ENCODE measurements around the gene YY1.

Gene YY1

GRCh38 chr14:100239211-100239839 is 381 bp downstream of the YY1 start (continued):
- TF ChIP-seq, protein P1, sequence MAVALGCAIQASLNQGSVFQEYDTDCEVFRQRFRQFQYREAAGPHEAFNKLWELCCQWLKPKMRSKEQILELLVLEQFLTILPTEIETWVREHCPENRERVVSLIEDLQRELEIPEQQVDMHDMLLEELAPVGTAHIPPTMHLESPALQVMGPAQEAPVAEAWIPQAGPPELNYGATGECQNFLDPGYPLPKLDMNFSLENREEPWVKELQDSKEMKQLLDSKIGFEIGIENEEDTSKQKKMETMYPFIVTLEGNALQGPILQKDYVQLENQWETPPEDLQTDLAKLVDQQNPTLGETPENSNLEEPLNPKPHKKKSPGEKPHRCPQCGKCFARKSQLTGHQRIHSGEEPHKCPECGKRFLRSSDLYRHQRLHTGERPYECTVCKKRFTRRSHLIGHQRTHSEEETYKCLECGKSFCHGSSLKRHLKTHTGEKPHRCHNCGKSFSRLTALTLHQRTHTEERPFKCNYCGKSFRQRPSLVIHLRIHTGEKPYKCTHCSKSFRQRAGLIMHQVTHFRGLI (tag by site-specific recombination; IDR thresholded peaks at IDR 0.05), result 0 out of 2 replicates have a peak, but pooled peaks have one; percentile 14
- no peak for TF ChIP-seq ZNF558 (tag by site-specific recombination; IDR thresholded peaks at IDR 0.05)
- TF ChIP-seq ZNF530 (tag by site-specific recombination; IDR thresholded peaks at IDR 0.05; ENCODE audit: low read depth), result no peak
- TF ChIP-seq, protein P2, sequence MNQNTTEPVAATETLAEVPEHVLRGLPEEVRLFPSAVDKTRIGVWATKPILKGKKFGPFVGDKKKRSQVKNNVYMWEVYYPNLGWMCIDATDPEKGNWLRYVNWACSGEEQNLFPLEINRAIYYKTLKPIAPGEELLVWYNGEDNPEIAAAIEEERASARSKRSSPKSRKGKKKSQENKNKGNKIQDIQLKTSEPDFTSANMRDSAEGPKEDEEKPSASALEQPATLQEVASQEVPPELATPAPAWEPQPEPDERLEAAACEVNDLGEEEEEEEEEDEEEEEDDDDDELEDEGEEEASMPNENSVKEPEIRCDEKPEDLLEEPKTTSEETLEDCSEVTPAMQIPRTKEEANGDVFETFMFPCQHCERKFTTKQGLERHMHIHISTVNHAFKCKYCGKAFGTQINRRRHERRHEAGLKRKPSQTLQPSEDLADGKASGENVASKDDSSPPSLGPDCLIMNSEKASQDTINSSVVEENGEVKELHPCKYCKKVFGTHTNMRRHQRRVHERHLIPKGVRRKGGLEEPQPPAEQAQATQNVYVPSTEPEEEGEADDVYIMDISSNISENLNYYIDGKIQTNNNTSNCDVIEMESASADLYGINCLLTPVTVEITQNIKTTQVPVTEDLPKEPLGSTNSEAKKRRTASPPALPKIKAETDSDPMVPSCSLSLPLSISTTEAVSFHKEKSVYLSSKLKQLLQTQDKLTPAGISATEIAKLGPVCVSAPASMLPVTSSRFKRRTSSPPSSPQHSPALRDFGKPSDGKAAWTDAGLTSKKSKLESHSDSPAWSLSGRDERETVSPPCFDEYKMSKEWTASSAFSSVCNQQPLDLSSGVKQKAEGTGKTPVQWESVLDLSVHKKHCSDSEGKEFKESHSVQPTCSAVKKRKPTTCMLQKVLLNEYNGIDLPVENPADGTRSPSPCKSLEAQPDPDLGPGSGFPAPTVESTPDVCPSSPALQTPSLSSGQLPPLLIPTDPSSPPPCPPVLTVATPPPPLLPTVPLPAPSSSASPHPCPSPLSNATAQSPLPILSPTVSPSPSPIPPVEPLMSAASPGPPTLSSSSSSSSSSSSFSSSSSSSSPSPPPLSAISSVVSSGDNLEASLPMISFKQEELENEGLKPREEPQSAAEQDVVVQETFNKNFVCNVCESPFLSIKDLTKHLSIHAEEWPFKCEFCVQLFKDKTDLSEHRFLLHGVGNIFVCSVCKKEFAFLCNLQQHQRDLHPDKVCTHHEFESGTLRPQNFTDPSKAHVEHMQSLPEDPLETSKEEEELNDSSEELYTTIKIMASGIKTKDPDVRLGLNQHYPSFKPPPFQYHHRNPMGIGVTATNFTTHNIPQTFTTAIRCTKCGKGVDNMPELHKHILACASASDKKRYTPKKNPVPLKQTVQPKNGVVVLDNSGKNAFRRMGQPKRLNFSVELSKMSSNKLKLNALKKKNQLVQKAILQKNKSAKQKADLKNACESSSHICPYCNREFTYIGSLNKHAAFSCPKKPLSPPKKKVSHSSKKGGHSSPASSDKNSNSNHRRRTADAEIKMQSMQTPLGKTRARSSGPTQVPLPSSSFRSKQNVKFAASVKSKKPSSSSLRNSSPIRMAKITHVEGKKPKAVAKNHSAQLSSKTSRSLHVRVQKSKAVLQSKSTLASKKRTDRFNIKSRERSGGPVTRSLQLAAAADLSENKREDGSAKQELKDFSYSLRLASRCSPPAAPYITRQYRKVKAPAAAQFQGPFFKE (tag by site-specific recombination; IDR thresholded peaks at IDR 0.05; ENCODE audit: borderline replicate concordance), result peak; percentile 83; the same call in 1 of the 2 replicates
- no peak for TF ChIP-seq ZNF169 (tag by site-specific recombination; IDR thresholded peaks at IDR 0.05)
- no peak for TF ChIP-seq ZNF473 (tag by site-specific recombination; IDR thresholded peaks at IDR 0.05)
- no peak for TF ChIP-seq ZNF621 (tag by site-specific recombination; IDR thresholded peaks at IDR 0.05)
- no peak for TF ChIP-seq ZNF426 (tag by site-specific recombination; IDR thresholded peaks at IDR 0.05)
- no peak for TF ChIP-seq ZNF302 (tag by site-specific recombination; IDR thresholded peaks at IDR 0.05; ENCODE audit: low read depth)
- TF ChIP-seq ZBTB20 (tag by site-specific recombination; IDR thresholded peaks at IDR 0.05), result peak; percentile 26; the same call in 1 of the 2 replicates
- TF ChIP-seq SP7 (tag by site-specific recombination; IDR thresholded peaks at IDR 0.05), result no peak
- no peak; the same call in 1 of the 2 replicates for TF ChIP-seq WT1 (tag by site-specific recombination; IDR thresholded peaks at IDR 0.05)
- TF ChIP-seq TRIM28 (IDR thresholded peaks at IDR 0.05; ENCODE audit: borderline replicate concordance, low read length), result no peak
- no peak for TF ChIP-seq ZNF121 (tag by site-specific recombination; IDR thresholded peaks at IDR 0.05)
- TF ChIP-seq ZNF560 (tag by site-specific recombination; IDR thresholded peaks at IDR 0.05; ENCODE audit: borderline replicate concordance), result no peak
- no peak for TF ChIP-seq ZNF155 (tag by site-specific recombination; IDR thresholded peaks at IDR 0.05)
- TF ChIP-seq ZBTB7A (tag by site-specific recombination; IDR thresholded peaks at IDR 0.05; ENCODE audit: low read depth), result 0 out of 2 replicates have a peak, but pooled peaks have one; percentile 57
- TF ChIP-seq ZFHX2 (tag by site-specific recombination; conservative IDR thresholded peaks at IDR 0.05), result peak; percentile 86
- 0 out of 2 replicates have a peak, but pooled peaks have one; percentile 54 for TF ChIP-seq KLF17 (tag by site-specific recombination; IDR thresholded peaks at IDR 0.05)
- no peak for TF ChIP-seq ZFP69B (tag by site-specific recombination; IDR thresholded peaks at IDR 0.05)
- no peak for TF ChIP-seq ZBTB8A (tag by site-specific recombination; IDR thresholded peaks at IDR 0.05)
- peak; percentile 57 for TF ChIP-seq PBX3 (CRISPR knock-in tag; IDR thresholded peaks at IDR 0.05)
- no peak for TF ChIP-seq ZNF132 (tag by site-specific recombination; IDR thresholded peaks at IDR 0.05; ENCODE audit: borderline replicate concordance)
- TF ChIP-seq, protein P3, sequence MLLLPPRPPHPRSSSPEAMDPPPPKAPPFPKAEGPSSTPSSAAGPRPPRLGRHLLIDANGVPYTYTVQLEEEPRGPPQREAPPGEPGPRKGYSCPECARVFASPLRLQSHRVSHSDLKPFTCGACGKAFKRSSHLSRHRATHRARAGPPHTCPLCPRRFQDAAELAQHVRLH (tag by site-specific recombination; IDR thresholded peaks at IDR 0.05), result no peak
- peak; percentile 50 for TF ChIP-seq ZNF335 (tag by site-specific recombination; conservative IDR thresholded peaks at IDR 0.05)
- TF ChIP-seq ZNF354C (tag by site-specific recombination; IDR thresholded peaks at IDR 0.05; ENCODE audit: borderline replicate concordance, low read depth), result no peak
- TF ChIP-seq GLI4 (tag by site-specific recombination; IDR thresholded peaks at IDR 0.05), result 0 out of 2 replicates have a peak, but pooled peaks have one; percentile 47
- 0 out of 2 replicates have a peak, but pooled peaks have one; percentile 34 for TF ChIP-seq KLF16 (tag by site-specific recombination; IDR thresholded peaks at IDR 0.05)
- TF ChIP-seq MEIS1 (CRISPR knock-in tag; IDR thresholded peaks at IDR 0.05; ENCODE audit: borderline replicate concordance), result no peak
- TF ChIP-seq ZNF174 (tag by site-specific recombination; IDR thresholded peaks at IDR 0.05), result no peak
- no peak for TF ChIP-seq ZIC2 (tag by site-specific recombination; IDR thresholded peaks at IDR 0.05)

Data from HEK293 (cell line).